ENCODE results near the gene TXN2.
A peak's percentile ranks its signal among the peaks of the same experiment; 100 is the strongest.
"Not testable (repeated sequence)": the region's sequence is repeated elsewhere in the genome, so short reads cannot be mapped to it uniquely, and the experiment has no call there.

TXN2 gene

GRCh38 chr22:36454916-36455570 is 26.4 kb downstream of the TXN2 start:
- peak; percentile 85 to 93 (median 90) for DNase-seq

GRCh38 chr22:36453855-36454378 is 27.5 kb downstream of the TXN2 start:
- peak in 3 of 6 experiments; percentile 8 to 30 (median 15) for DNase-seq

GRCh38 chr22:36452978-36453607 is 28.3 kb downstream of the TXN2 start:
- DNase-seq, result not testable (repeated sequence)

GRCh38 chr22:36452250-36452977 is 29.0 kb downstream of the TXN2 start:
- peak in 1 of 6 experiments; percentile 28 for DNase-seq

GRCh38 chr22:36450923-36451322 is 30.5 kb downstream of the TXN2 start:
- DNase-seq, result not testable (repeated sequence)

GRCh38 chr22:36449596-36450175 is 31.8 kb downstream of the TXN2 start:
- no peak for DNase-seq

- no peak for DNase-seq
Measured at GRCh38 chr22:36447632-36448031, 33.8 kb downstream of the TXN2 start.

- no peak for DNase-seq
Measured at GRCh38 chr22:36445158-36445668, 36.2 kb downstream of the TXN2 start.

- DNase-seq, result no peak
Measured at GRCh38 chr22:36443198-36443770, 38.2 kb downstream of the TXN2 start.

- DNase-seq, result no peak
Measured at GRCh38 chr22:36442506-36443197, 38.8 kb downstream of the TXN2 start.

GRCh38 chr22:36440429-36441002 is 40.9 kb downstream of the TXN2 start:
- DNase-seq, result no peak

GRCh38 chr22:36439481-36440271 is 41.8 kb downstream of the TXN2 start:
- no peak for DNase-seq

- DNase-seq, result peak; percentile 68 to 79 (median 74)
Measured at GRCh38 chr22:36435516-36436415, 45.7 kb downstream of the TXN2 start.

- no peak for DNase-seq
Measured at GRCh38 chr22:36433318-36434231, 47.9 kb downstream of the TXN2 start.

- DNase-seq, result no peak
Measured at GRCh38 chr22:36432592-36433317, 48.7 kb downstream of the TXN2 start.

GRCh38 chr22:36431977-36432376 is 49.5 kb downstream of the TXN2 start:
- no peak for DNase-seq

- no peak for DNase-seq
Measured at GRCh38 chr22:36430863-36431262, 50.6 kb downstream of the TXN2 start.

- not testable (repeated sequence) for DNase-seq
Measured at GRCh38 chr22:36427952-36428351, 53.5 kb downstream of the TXN2 start.
